Fibroblast of villous mesenchyme (primary cell): ENCODE results near the gene ADSS1. TPM values are rescaled to one million over a fixed set of nuclear protein-coding genes. Genes with fewer than 3 reads are reported as not detected.

Experiments
- DNase-seq: peaks from one replicate; pipeline ENCODE4 v3.0.0-alpha.2; 2010; ENCODE audit warnings: low read depth
- H3K4me3 ChIP-seq: 2 replicates; pipeline ENCODE4 v1.5.1; 2011; ENCODE audit warnings: low read depth, mild to moderate bottlenecking, low read length
- CTCF ChIP-seq: IDR thresholded peaks from 2 replicates; pipeline ENCODE4 v1.5.1; 2012; ENCODE audit warnings: low read depth, mild to moderate bottlenecking, low read length; ENCODE audit not compliant: insufficient read depth
- total RNA-seq: library from RNA; depleted of rRNA; stranded (reverse); fragments of >200 nt; gene quantifications from 2 replicates; pipeline ENCODE4 v1.2.3, GENCODE V29; 2012

Gene ADSS1
- total RNA-seq, 1 donor: 4.3 TPM

- TF ChIP-seq CTCF: no peak
- H3K4me3 ChIP-seq: peak overlapping the region; percentile 5
- peak; percentile 70 for DNase-seq
Observed at GRCh38 chr14:104687601-104688504, 36.2 kb upstream of the ADSS1 start.

GRCh38 chr14:104688505-104689108 lies 35.4 kb upstream of the ADSS1 start:
- DNase-seq: peak; percentile 59
- TF ChIP-seq CTCF: no peak
- H3K4me3 ChIP-seq: peak overlapping the region; percentile 77

- TF ChIP-seq CTCF: no peak
- peak; percentile 54 for DNase-seq
Observed at GRCh38 chr14:104689109-104689880, 34.7 kb upstream of the ADSS1 start, which contains the start of gene INF2. INF2 (plus strand) TSS chr14:104689618; CDS start chr14:104701366, 11,748 bp downstream.

GRCh38 chr14:104689881-104690711 lies 33.9 kb upstream of the ADSS1 start:
- TF ChIP-seq CTCF: no peak
- peak overlapping the region; percentile 77 for H3K4me3 ChIP-seq
- no peak for DNase-seq

More at GRCh38 chr14:104689109-104689880, 34.7 kb upstream of the ADSS1 start, which contains the start of gene INF2:
- H3K4me3 ChIP-seq: peak within 1 kb of the TSS; percentile 77

GRCh38 chr14:104690861-104691455 lies 33.1 kb upstream of the ADSS1 start:
- no peak for TF ChIP-seq CTCF
- DNase-seq: no peak
- H3K4me3 ChIP-seq: peak overlapping the region; percentile 77
